Spleen (tissue), 11 donors: Measurements from ENCODE around the gene DNAH17. TPM values are rescaled to one million over a fixed set of nuclear protein-coding genes. Genes with fewer than 3 reads are reported as not detected.

Source experiments
- DNase-seq: peaks from one replicate; pipeline ENCODE4 v3.0.0-alpha.2; 2020
- H3K27ac ChIP-seq, 8 donors: fragments of 200-600 bp; sonication (generic) in 7 of 8; 1 replicate in 4 of 8; 2 replicates in 4 of 8; pipeline versions ENCODE4 v1.5.0 to v1.8.0; 2016 to 2021; ENCODE audit warnings: inconsistent platforms in 4 of 8, mild to moderate bottlenecking in 4 of 8, moderate library complexity in 1 of 8
- H3K27me3 ChIP-seq, 7 donors: fragments of 200-600 bp; sonication (generic) in 6 of 7; replicated peaks in 1 of 7; 1 replicate in 4 of 7; 2 replicates in 3 of 7; pipeline versions ENCODE4 v1.5.0 to v1.8.0; 2016 to 2021; ENCODE audit warnings: inconsistent platforms in 3 of 7, mild to moderate bottlenecking in 1 of 7
- H3K36me3 ChIP-seq, 6 donors: fragments of 200-600 bp; sonication (generic) in 5 of 6; 1 replicate in 4 of 6; 2 replicates in 2 of 6; pipeline versions ENCODE4 v1.5.0 to v1.8.0; 2016 to 2021; ENCODE audit warnings: inconsistent platforms in 2 of 6
- H3K4me1 ChIP-seq, 6 donors: fragments of 200-600 bp; sonication (generic) in 5 of 6; 1 replicate in 3 of 6; 2 replicates in 3 of 6; pipeline versions ENCODE4 v1.5.0 to v1.8.0; 2016 to 2021; ENCODE audit warnings: inconsistent platforms in 3 of 6
- H3K4me3 ChIP-seq, 8 donors: fragments of 200-600 bp; sonication (generic) in 7 of 8; 1 replicate in 4 of 8; 2 replicates in 4 of 8; pipeline versions ENCODE4 v1.5.0 to v1.8.0; 2016 to 2021; ENCODE audit warnings: inconsistent platforms in 4 of 8, mild to moderate bottlenecking in 4 of 8, moderate library complexity in 2 of 8
- H3K9me3 ChIP-seq, 8 donors: fragments of 200-600 bp; sonication (generic) in 7 of 8; 1 replicate in 4 of 8; 2 replicates in 4 of 8; pipeline versions ENCODE4 v1.5.0 to v1.8.0; 2016 to 2021; ENCODE audit warnings: inconsistent platforms in 4 of 8
- CTCF ChIP-seq, 11 experiments: fragments of 200-600 bp in 7 of 11; fragments of 450-650 bp in 4 of 11; sonication (generic) in 4 of 11; IDR thresholded peaks in 8 of 11; conservative IDR thresholded peaks in 3 of 11; 1 replicate in 7 of 11; 2 replicates in 4 of 11; pipeline versions ENCODE4 v1.4.0 to v1.8.0; 2016 to 2021; ENCODE audit warnings: antibody characterized with exemption in 11 of 11, inconsistent platforms in 4 of 11, mild to moderate bottlenecking in 1 of 11
- POLR2A ChIP-seq, 3 donors: fragments of 450-650 bp; IDR thresholded peaks; one replicate each; pipeline ENCODE4 v1.5.1; 2017; ENCODE audit warnings: antibody characterized with exemption in 3 of 3, mild to moderate bottlenecking in 1 of 3
- POLR2AphosphoS5 ChIP-seq, 3 donors: sonication (generic); formaldehyde crosslinking; IDR thresholded peaks; one replicate each; pipeline ENCODE4 v1.5.1; 2017; ENCODE audit warnings: antibody characterized with exemption in 3 of 3
- WGBS, 5 donors: extraction: QIAGEN DNeasy Blood & Tissue Kit in 3 of 5; methylation state at CpG; one replicate each; pipeline versions ENCODE4 v1.1.5 to v1.1.7; 2013 to 2018; 5-methylcytosine and 5-hydroxymethylcytosine counted together
- intact Hi-C: fragments of 100-400 bp; cut with DNase I; formaldehyde crosslinking; loops from one replicate; pipeline ENCODE4 v1.15.0; 2023; ENCODE audit warnings: low total_unique reads
- polyA plus RNA-seq, 3 donors: library from polyadenylated mRNA; stranded (reverse); fragments of 200-250 nt; gene quantifications; one replicate each; pipeline ENCODE4 v1.2.1, GENCODE V29; 2013
- total RNA-seq, 7 donors: library from RNA; depleted of rRNA in 3 of 7; stranded (reverse); fragments of >200 nt in 3 of 7; fragmentation: NEBNext Ultra II Directional in 4 of 7; extraction: Animal tissue kit (Norgen Biotek cat#: 25700) in 4 of 7; gene quantifications; one replicate each; pipeline versions ENCODE4 v1.1.0 to v1.2.1, GENCODE V29; 2016 to 2021
- donor health status: healthy with polysubstance abuse.
- donor health status: DM: no; HTN: no; CAD: no; lungs with moderate emphysema.
- donor health status: DM: no; HTN: no; CAD: no.
- donor health status: Bipolar disorder and iron deficiency.
- donor health status: healthy.
- donor health status: DM: no; HTN: no; CAD: no.
- donor health status: DM: yes; HTN: yes; CAD: no.

Gene DNAH17
- total and polyA plus RNA-seq, 10 donors: 0.06 to 1.0 (median 0.72) TPM; not detected in 1

- TF ChIP-seq CTCF (IDR thresholded peaks at IDR 0.05 in 8 of 11, conservative IDR thresholded peaks at IDR 0.05 in 3 of 11) (no peak), POLR2A (IDR thresholded peaks at IDR 0.05) (no peak), POLR2AphosphoS5 (IDR thresholded peaks at IDR 0.05) (no peak)
- Histone ChIP-seq H3K4me3 (no peak overlapping the region), H3K27me3 (peaks cover 0 to 7% (median 0%) of the 10 kb centered on the region in 7 donors), H3K36me3 (no peaks in the 10 kb centered on the region), H3K4me1 (no peaks in the 10 kb centered on the region), H3K9me3 (peaks cover 0 to 4% (median 0%) of the 10 kb centered on the region in 8 donors), H3K27ac (no peak overlapping the region)
- WGBS, 5 donors: 70 to 96% (median 87%) methylated on average over 3 of the region's 3 CpGs
- no peak for DNase-seq
- intact Hi-C loops: no loop called here
Measured at GRCh38 chr17:78605429-78605828, 28.2 kb upstream of the DNAH17 start.

GRCh38 chr17:78602246-78602645 lies 25.1 kb upstream of the DNAH17 start:
- intact Hi-C loops: no loop called here
- H3K9me3 ChIP-seq: no peaks in the 10 kb centered on the region
- peaks cover 3 to 10% (median 9%) of the 10 kb centered on the region in 6 donors for H3K4me1 ChIP-seq
- H3K27ac ChIP-seq: no peak overlapping the region
- peak; percentile 40 for DNase-seq
- TF ChIP-seq CTCF (IDR thresholded peaks at IDR 0.05 in 8 of 11, conservative IDR thresholded peaks at IDR 0.05 in 3 of 11) (no peak), POLR2AphosphoS5 (IDR thresholded peaks at IDR 0.05) (no peak), POLR2A (IDR thresholded peaks at IDR 0.05) (no peak)
- H3K4me3 ChIP-seq: no peak overlapping the region
- no peaks in the 10 kb centered on the region for H3K36me3 ChIP-seq
- peaks cover 0 to 3% (median 0%) of the 10 kb centered on the region in 7 donors for H3K27me3 ChIP-seq
- 80 to 97% (median 93%) methylated on average over 6 of the region's 6 CpGs for WGBS, 5 donors

- no peak overlapping the region for H3K4me3 ChIP-seq
- no peaks in the 10 kb centered on the region for H3K36me3 ChIP-seq
- intact Hi-C loops: no loop called here
- peak; percentile 24 for DNase-seq
- H3K4me1 ChIP-seq: peaks cover 3 to 16% (median 12%) of the 10 kb centered on the region in 6 donors
- H3K27ac ChIP-seq: no peak overlapping the region
- H3K27me3 ChIP-seq: peaks cover 0 to 4% (median 0%) of the 10 kb centered on the region in 7 donors
- WGBS, 5 donors: 79 to 92% (median 89%) methylated on average over 6 to 9 of the region's 9 CpGs
- H3K9me3 ChIP-seq: no peaks in the 10 kb centered on the region
- TF ChIP-seq POLR2A (IDR thresholded peaks at IDR 0.05) (no peak), POLR2AphosphoS5 (IDR thresholded peaks at IDR 0.05) (no peak), CTCF (IDR thresholded peaks at IDR 0.05 in 8 of 11, conservative IDR thresholded peaks at IDR 0.05 in 3 of 11) (no peak)
Measured at GRCh38 chr17:78601577-78602190, 24.5 kb upstream of the DNAH17 start.

GRCh38 chr17:78600181-78600721 lies 23.1 kb upstream of the DNAH17 start:
- Histone ChIP-seq H3K4me1 (peaks cover 3 to 24% (median 12%) of the 10 kb centered on the region in 6 donors), H3K36me3 (no peaks in the 10 kb centered on the region), H3K27ac (no peak overlapping the region), H3K4me3 (no peak overlapping the region), H3K27me3 (peaks cover 0 to 18% (median 0%) of the 10 kb centered on the region in 7 donors), H3K9me3 (no peaks in the 10 kb centered on the region)
- intact Hi-C loops: no loop called here
- peak; percentile 42 for DNase-seq
- TF ChIP-seq POLR2A (IDR thresholded peaks at IDR 0.05): no peak
- no peak for TF ChIP-seq CTCF (IDR thresholded peaks at IDR 0.05 in 8 of 11, conservative IDR thresholded peaks at IDR 0.05 in 3 of 11)
- TF ChIP-seq POLR2AphosphoS5 (IDR thresholded peaks at IDR 0.05): no peak
- 84 to 89% (median 87%) methylated on average over 10 of the region's 10 CpGs for WGBS, 5 donors
